Measurements from ENCODE around the gene ZC3H12C.

The ZC3H12C gene

GRCh38 chr11:110077831-110078325, 15.3 kb upstream of the ZC3H12C start:
- no peak for DNase-seq

GRCh38 chr11:110078923-110079544, 14.2 kb upstream of the ZC3H12C start:
- no peak for DNase-seq

- no peak for DNase-seq
Measured at GRCh38 chr11:110079726-110080125, 13.5 kb upstream of the ZC3H12C start.

- DNase-seq = no peak
Measured at GRCh38 chr11:110081462-110082376, 11.5 kb upstream of the ZC3H12C start.

GRCh38 chr11:110082899-110083298, 10.3 kb upstream of the ZC3H12C start:
- DNase-seq = no peak

GRCh38 chr11:110085255-110085838, 7.8 kb upstream of the ZC3H12C start:
- DNase-seq = no peak

- DNase-seq = no peak
Measured at GRCh38 chr11:110086892-110087309, 6.3 kb upstream of the ZC3H12C start.

- DNase-seq = no peak
Measured at GRCh38 chr11:110087812-110088534, 5.2 kb upstream of the ZC3H12C start.

GRCh38 chr11:110088535-110089344, 4.5 kb upstream of the ZC3H12C start:
- no peak for DNase-seq

GRCh38 chr11:110089617-110090282, 3.4 kb upstream of the ZC3H12C start:
- no peak for DNase-seq

- no peak for DNase-seq
Measured at GRCh38 chr11:110090466-110091026, 2.6 kb upstream of the ZC3H12C start.

GRCh38 chr11:110092111-110092514, 1.1 kb upstream of the ZC3H12C start:
- no peak for DNase-seq

GRCh38 chr11:110093407-110094297, 460 bp downstream of the ZC3H12C start:
- no peak for DNase-seq

GRCh38 chr11:110094298-110095285, 1.4 kb downstream of the ZC3H12C start:
- DNase-seq = no peak

- DNase-seq = no peak
Measured at GRCh38 chr11:110095554-110095953, 2.4 kb downstream of the ZC3H12C start.

GRCh38 chr11:110096496-110096895, 3.3 kb downstream of the ZC3H12C start:
- DNase-seq = no peak

GRCh38 chr11:110097459-110098012, 4.3 kb downstream of the ZC3H12C start:
- no peak for DNase-seq

GRCh38 chr11:110098645-110099044, 5.5 kb downstream of the ZC3H12C start:
- no peak for DNase-seq
